ENCODE data around the gene DYNLT2. TPM values are rescaled to one million over a fixed set of nuclear protein-coding genes. Genes with fewer than 3 reads are reported as not detected.
A peak's percentile ranks its signal among the peaks of the same experiment; 100 is the strongest.

The DYNLT2 gene
- total and polyA plus RNA-seq, 2 of the 13 experiments (the other 11 are each of a cell fraction or from before 2014, with no cell fraction given): 2.1 to 4.3 TPM

- 0 out of 2 replicates have a peak, but pooled peaks have one; percentile 30 for TF ChIP-seq LRRFIP1 (CRISPR knock-in tag; conservative IDR thresholded peaks at IDR 0.05)
- peak; percentile 82; the same call in 1 of the 2 replicates for TF ChIP-seq TMF1 (CRISPR knock-in tag; IDR thresholded peaks at IDR 0.05; ENCODE audit: low read depth)
- no peak for TF ChIP-seq ZMAT5 (CRISPR knock-in tag; IDR thresholded peaks at IDR 0.05; ENCODE audit: borderline replicate concordance, low read depth)
- TF ChIP-seq ZNF746 (CRISPR knock-in tag; IDR thresholded peaks at IDR 0.05): peak; percentile 59; the same call in 1 of the 2 replicates
- TF ChIP-seq SP140L (CRISPR knock-in tag; IDR thresholded peaks at IDR 0.05; ENCODE audit: borderline replicate concordance): peak; percentile 17; the same call in 1 of the 2 replicates
- no peak for TF ChIP-seq ZBTB14 (CRISPR knock-in tag; IDR thresholded peaks at IDR 0.05)
- TF ChIP-seq ZNF839 (CRISPR knock-in tag; IDR thresholded peaks at IDR 0.05; ENCODE audit: borderline replicate concordance): 0 out of 2 replicates have a peak, but pooled peaks have one; percentile 26
- TF ChIP-seq ZNF12 (CRISPR knock-in tag; IDR thresholded peaks at IDR 0.05): 0 out of 2 replicates have a peak, but pooled peaks have one; percentile 5
- peak; percentile 24; the same call in 1 of the 2 replicates for TF ChIP-seq SMYD3 (CRISPR knock-in tag; IDR thresholded peaks at IDR 0.05)
Measured at GRCh38 chr6:169789944-169790927, 38.9 kb upstream of the DYNLT2 start (continued).

Data from HepG2 (cell line).